Measurements from ENCODE around the gene ZNF200. TPM values are rescaled to one million over a fixed set of nuclear protein-coding genes. Genes with fewer than 3 reads are reported as not detected.

The ZNF200 gene
- total and polyA plus RNA-seq, 7 donors: 1.3 to 5.8 (median 3.4) TPM

DNA sequence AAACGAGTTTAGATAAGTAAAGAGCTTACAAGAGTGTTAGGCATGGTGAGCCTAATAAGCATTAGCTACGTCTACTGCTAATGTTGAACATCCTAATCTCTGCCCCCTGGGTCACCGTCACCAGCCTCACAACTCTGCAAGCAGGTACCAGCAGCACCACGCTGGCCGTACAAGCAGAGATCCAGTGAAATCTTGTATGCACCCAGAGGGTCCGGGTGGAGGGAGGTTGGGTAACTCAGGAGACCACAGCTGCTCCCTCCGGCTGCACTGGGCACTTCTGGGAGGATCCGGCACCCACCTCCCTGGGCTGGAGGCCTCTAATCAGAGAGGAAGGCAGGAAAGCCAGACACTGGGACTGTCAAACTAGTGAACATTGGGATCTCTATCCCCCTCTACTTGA lies 55.3 kb downstream of the ZNF200 start:
- no peak overlapping the region for H3K4me3 ChIP-seq
- WGBS, 3 donors: 70 to 77% (median 75%) methylated on average over 8 of the region's 8 CpGs
- TF ChIP-seq, protein P1, sequence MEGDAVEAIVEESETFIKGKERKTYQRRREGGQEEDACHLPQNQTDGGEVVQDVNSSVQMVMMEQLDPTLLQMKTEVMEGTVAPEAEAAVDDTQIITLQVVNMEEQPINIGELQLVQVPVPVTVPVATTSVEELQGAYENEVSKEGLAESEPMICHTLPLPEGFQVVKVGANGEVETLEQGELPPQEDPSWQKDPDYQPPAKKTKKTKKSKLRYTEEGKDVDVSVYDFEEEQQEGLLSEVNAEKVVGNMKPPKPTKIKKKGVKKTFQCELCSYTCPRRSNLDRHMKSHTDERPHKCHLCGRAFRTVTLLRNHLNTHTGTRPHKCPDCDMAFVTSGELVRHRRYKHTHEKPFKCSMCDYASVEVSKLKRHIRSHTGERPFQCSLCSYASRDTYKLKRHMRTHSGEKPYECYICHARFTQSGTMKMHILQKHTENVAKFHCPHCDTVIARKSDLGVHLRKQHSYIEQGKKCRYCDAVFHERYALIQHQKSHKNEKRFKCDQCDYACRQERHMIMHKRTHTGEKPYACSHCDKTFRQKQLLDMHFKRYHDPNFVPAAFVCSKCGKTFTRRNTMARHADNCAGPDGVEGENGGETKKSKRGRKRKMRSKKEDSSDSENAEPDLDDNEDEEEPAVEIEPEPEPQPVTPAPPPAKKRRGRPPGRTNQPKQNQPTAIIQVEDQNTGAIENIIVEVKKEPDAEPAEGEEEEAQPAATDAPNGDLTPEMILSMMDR (IDR thresholded peaks at IDR 0.05): no peak
- H3K36me3 ChIP-seq (ENCODE audit: insufficient read depth in 1 of 2, low read depth in 1 of 2): no peaks in the 10 kb centered on the region
- H3K27ac ChIP-seq: no peak overlapping the region
- intact Hi-C loops (cut with DNase I): no loop called here
- ATAC-seq (no peak), DNase-seq (no peak)
- no peaks in the 10 kb centered on the region for H3K9me3 ChIP-seq
- peaks cover 0 to 100% (median 44%) of the 10 kb centered on the region in 3 donors for H3K27me3 ChIP-seq (ENCODE audit: insufficient read depth in 3 of 3, low read length in 2 of 3)
- no peaks in the 10 kb centered on the region for H3K4me1 ChIP-seq

DNA sequence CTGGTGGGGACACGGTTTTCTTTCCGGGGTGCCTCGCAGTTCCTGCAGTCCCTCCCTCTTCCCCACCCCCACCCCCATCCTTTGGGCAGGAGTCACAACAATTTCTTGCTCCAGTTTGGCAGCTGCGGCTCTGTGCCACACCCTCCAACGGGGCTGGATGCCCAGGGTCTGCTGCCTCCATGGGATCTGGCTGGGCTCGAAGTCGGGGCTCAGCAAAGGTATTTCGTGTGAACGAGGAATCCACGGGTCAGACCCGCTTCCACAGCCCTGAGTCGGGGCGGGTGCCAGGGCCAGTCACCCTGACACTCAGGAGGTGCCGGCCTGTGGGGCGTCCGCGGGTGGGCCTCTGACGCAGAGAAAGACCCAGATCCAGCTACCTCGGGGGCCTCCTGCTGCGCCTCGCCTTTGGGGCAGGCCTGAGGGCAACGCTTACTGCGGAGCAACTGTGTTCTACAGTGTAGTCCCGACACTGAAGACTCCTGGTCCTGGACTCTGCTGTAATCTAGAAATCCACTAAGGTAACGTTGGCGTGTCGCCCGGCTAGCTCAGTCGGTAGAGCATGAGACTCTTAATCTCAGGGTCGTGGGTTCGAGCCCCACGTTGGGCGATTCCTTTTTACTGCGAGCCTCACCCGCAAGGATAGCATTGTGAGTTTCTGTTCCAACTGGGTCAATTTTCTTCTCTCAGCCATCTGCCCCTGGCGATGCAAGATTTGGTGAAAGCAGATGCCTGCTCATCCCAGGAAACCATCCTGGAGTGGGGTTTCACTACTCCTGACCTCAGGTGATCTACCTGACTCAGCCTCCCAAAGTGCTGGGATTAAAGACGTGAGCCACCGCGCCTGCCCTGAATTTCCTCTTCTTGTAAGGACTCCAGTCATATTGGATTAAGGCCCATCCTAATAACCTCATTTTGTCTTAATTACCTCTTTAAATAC lies 59.5 kb downstream of the ZNF200 start:
- Histone ChIP-seq H3K36me3 (ENCODE audit: insufficient read depth in 1 of 2, low read depth in 1 of 2) (no peaks in the 10 kb centered on the region), H3K27ac (no peak overlapping the region), H3K4me1 (peaks cover 13% of the 10 kb centered on the region), H3K9me3 (no peaks in the 10 kb centered on the region), H3K4me3 (no peak overlapping the region), H3K27me3 (ENCODE audit: insufficient read depth in 3 of 3, low read length in 2 of 3) (peaks cover 0 to 100% (median 43%) of the 10 kb centered on the region in 3 donors)
- 8 to 13% (median 13%) methylated on average over 39 of the region's 39 CpGs for WGBS, 3 donors
- no peak for ATAC-seq
- intact Hi-C loops (cut with DNase I): no loop called here
- no peak for DNase-seq
- TF ChIP-seq, protein P1 (IDR thresholded peaks at IDR 0.05): no peak

DNA sequence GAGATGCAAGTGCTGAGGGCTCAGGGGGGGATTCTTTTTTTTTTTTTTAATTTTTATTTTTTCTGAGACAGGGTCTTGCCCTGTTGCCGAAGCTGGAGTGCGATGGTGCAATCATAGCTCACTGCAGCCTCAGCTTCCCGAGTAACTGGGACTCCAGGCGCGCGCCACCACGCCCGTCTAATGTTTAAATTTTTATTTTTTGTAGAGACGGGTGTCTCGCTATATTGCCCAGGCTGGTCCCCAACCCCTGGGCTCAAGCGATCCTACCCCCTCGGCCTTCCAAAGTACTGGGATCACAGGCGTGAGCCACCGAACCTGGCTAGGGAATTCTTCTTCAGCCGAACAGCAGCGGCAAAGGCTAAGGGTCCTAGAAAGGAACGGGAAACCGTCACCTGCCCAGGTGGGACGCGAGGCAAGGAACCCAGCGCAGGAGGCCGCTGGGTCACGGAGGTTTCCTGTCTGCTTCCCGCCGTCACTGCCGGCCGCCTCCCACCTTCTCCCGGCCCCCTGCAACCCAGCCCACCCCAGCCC lies 60.3 kb downstream of the ZNF200 start:
- Histone ChIP-seq H3K27ac (no peak overlapping the region), H3K4me1 (peaks cover 16% of the 10 kb centered on the region), H3K9me3 (no peaks in the 10 kb centered on the region), H3K4me3 (no peak overlapping the region), H3K36me3 (ENCODE audit: insufficient read depth in 1 of 2, low read depth in 1 of 2) (no peaks in the 10 kb centered on the region), H3K27me3 (ENCODE audit: insufficient read depth in 3 of 3, low read length in 2 of 3) (peaks cover 0 to 100% (median 43%) of the 10 kb centered on the region in 3 donors)
- DNase-seq (no peak), ATAC-seq (no peak)
- TF ChIP-seq, protein P1 (IDR thresholded peaks at IDR 0.05): no peak
- WGBS, 3 donors: 21 to 24% (median 23%) methylated on average over 24 to 28 of the region's 28 CpGs
- intact Hi-C loops (cut with DNase I): no loop called here

DNA sequence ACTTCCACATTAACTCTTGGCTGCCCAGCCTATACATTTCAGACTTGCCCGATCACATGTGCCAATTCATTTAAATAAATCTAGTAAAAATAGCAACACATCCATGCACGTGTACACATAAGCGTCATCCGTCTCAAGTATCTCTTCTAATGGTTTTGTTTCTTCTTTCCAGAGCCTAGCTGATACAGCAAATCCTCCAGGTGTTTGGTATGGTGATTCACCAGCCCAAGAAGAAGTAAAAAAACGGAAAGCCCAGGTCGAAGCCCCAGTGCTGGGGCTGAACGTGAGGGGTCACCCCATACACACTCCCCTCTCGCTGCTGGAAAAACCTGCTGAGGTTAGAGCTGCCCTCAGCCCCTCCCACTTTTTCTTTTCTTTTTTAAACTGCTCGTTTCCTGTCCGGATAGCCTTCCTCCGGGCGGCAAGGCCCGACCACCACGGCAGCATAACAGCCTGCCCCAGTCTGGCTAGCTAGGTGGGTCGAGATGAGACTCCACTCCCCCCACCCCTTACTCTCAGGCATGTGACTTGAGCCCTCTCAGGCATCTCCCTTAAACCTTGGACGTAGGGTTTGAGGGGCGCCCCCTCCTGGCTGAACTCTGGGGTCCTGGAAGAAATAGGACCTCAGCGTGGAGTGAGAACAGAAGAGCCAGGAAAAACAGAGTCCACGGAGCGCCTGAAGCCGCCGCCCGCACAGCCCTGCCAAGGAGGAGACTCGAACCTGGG lies 60.9 kb downstream of the ZNF200 start:
- WGBS, 3 donors: 8 to 10% (median 9%) methylated on average over 24 of the region's 24 CpGs
- Histone ChIP-seq H3K4me1 (peaks cover 16% of the 10 kb centered on the region), H3K36me3 (ENCODE audit: insufficient read depth in 1 of 2, low read depth in 1 of 2) (no peaks in the 10 kb centered on the region), H3K9me3 (no peaks in the 10 kb centered on the region), H3K4me3 (no peak overlapping the region), H3K27ac (no peak overlapping the region), H3K27me3 (ENCODE audit: insufficient read depth in 3 of 3, low read length in 2 of 3) (peaks cover 0 to 100% (median 42%) of the 10 kb centered on the region in 3 donors)
- TF ChIP-seq, protein P1 (IDR thresholded peaks at IDR 0.05): no peak
- ATAC-seq (no peak), DNase-seq (no peak)
- intact Hi-C loops (cut with DNase I): no loop called here

Other genes starting within 250 kb of the ZNF200 start
- gene CLDN9, start 222.2 kb downstream of the ZNF200 start, total RNA-seq: 1 to 10 TPM in 1 of 4 donors, under 1 TPM in 3; 0.17 to 2.2 (median 0.86) TPM
- gene CLDN9, start 222.2 kb downstream of the ZNF200 start, polyA plus RNA-seq: 1 to 10 TPM in 1 of 3 donors, under 1 TPM in 2; 0.12 to 1.3 (median 0.18) TPM
- gene CLDN6, start 217.0 kb downstream of the ZNF200 start, total RNA-seq: not detected
- 1 to 10 TPM in 1 of 3 donors, under 1 TPM in 2; 0.05 to 5.5 (median 0.45) TPM for gene CLDN6, start 217.0 kb downstream of the ZNF200 start, polyA plus RNA-seq
- gene TNFRSF12A, start 214.8 kb downstream of the ZNF200 start, total RNA-seq: 100 to 1,000 TPM; 139 to 181 (median 156) TPM
- 100 to 1,000 TPM in 2 of 3 donors, 10 to 100 TPM in 1; 69.5 to 889 (median 227) TPM for gene TNFRSF12A, start 214.8 kb downstream of the ZNF200 start, polyA plus RNA-seq
- 100 to 1,000 TPM in 2 of 4 donors, 10 to 100 TPM in 2; 65.1 to 258 (median 129) TPM for gene HCFC1R1, start 211.2 kb downstream of the ZNF200 start, total RNA-seq
- gene HCFC1R1, start 211.2 kb downstream of the ZNF200 start, polyA plus RNA-seq: 100 to 1,000 TPM; 131 to 233 (median 216) TPM
- 10 to 100 TPM; 17.0 to 34.4 (median 25.8) TPM for gene THOC6, start 211.1 kb downstream of the ZNF200 start, total RNA-seq
- gene THOC6, start 211.1 kb downstream of the ZNF200 start, polyA plus RNA-seq: 10 to 100 TPM; 26.9 to 72.2 (median 39.8) TPM
- not detected for gene BICDL2, start 198.2 kb downstream of the ZNF200 start, total RNA-seq
- gene BICDL2, start 198.2 kb downstream of the ZNF200 start, polyA plus RNA-seq: under 1 TPM in 2 of 3 donors, not detected in 1; 0.01 to 0.18 TPM
- gene MMP25, start 188.6 kb downstream of the ZNF200 start, total RNA-seq: 1 to 10 TPM in 3 of 4 donors, under 1 TPM in 1; 0.67 to 2.3 (median 1.2) TPM
- gene MMP25, start 188.6 kb downstream of the ZNF200 start, polyA plus RNA-seq: 1 to 10 TPM in 1 of 3 donors, under 1 TPM in 2; 0.13 to 1.2 (median 0.23) TPM
- gene IL32, start 169.5 kb downstream of the ZNF200 start, total RNA-seq: 100 to 1,000 TPM in 3 of 4 donors, 10 to 100 TPM in 1; 90.5 to 192 (median 123) TPM
- gene IL32, start 169.5 kb downstream of the ZNF200 start, polyA plus RNA-seq: 100 to 1,000 TPM; 302 to 749 (median 618) TPM
- under 1 TPM in 1 of 4 donors, not detected in 3; 0.16 TPM for gene ZSCAN10, start 135.9 kb downstream of the ZNF200 start, total RNA-seq
- gene ZSCAN10, start 135.9 kb downstream of the ZNF200 start, polyA plus RNA-seq: under 1 TPM in 1 of 3 donors, not detected in 2; 0.07 TPM
- 1 to 10 TPM; 1.8 to 4.1 (median 1.9) TPM for gene ZNF205, start 122.6 kb downstream of the ZNF200 start, total RNA-seq
- 1 to 10 TPM; 1.9 to 5.4 (median 4.6) TPM for gene ZNF205, start 122.6 kb downstream of the ZNF200 start, polyA plus RNA-seq
- gene ZNF213, start 100.1 kb downstream of the ZNF200 start, total RNA-seq: 10 to 100 TPM in 1 of 4 donors, 1 to 10 TPM in 3; 8.1 to 11.6 (median 9.2) TPM
- gene ZNF213, start 100.1 kb downstream of the ZNF200 start, polyA plus RNA-seq: 10 to 100 TPM in 2 of 3 donors, 1 to 10 TPM in 1; 7.9 to 19.1 (median 18.9) TPM
- gene OR1F1, start 47.0 kb downstream of the ZNF200 start, total RNA-seq: not detected
- not detected for gene OR1F1, start 47.0 kb downstream of the ZNF200 start, polyA plus RNA-seq
- under 1 TPM; 0.24 to 0.81 (median 0.69) TPM for gene MEFV, start 21.5 kb upstream of the ZNF200 start, total RNA-seq
- under 1 TPM; 0.07 to 0.09 (median 0.08) TPM for gene MEFV, start 21.5 kb upstream of the ZNF200 start, polyA plus RNA-seq
- gene ZNF263, start 48.3 kb upstream of the ZNF200 start, total RNA-seq: 10 to 100 TPM; 11.0 to 17.8 (median 11.7) TPM
- 10 to 100 TPM in 2 of 3 donors, 1 to 10 TPM in 1; 6.1 to 23.9 (median 12.8) TPM for gene ZNF263, start 48.3 kb upstream of the ZNF200 start, polyA plus RNA-seq
- 1 to 10 TPM; 5.8 to 7.6 (median 6.5) TPM for gene TIGD7, start 70.3 kb upstream of the ZNF200 start, total RNA-seq
- gene TIGD7, start 70.3 kb upstream of the ZNF200 start, polyA plus RNA-seq: 1 to 10 TPM; 3.1 to 9.4 (median 5.7) TPM
- gene ZNF75A, start 70.3 kb upstream of the ZNF200 start, total RNA-seq: 10 to 100 TPM; 11.4 to 20.5 (median 15.4) TPM
- 10 to 100 TPM in 2 of 3 donors, 1 to 10 TPM in 1; 7.4 to 15.7 (median 13.4) TPM for gene ZNF75A, start 70.3 kb upstream of the ZNF200 start, polyA plus RNA-seq
- not detected for gene OR2C1, start 120.7 kb upstream of the ZNF200 start, total RNA-seq
- not detected for gene OR2C1, start 120.7 kb upstream of the ZNF200 start, polyA plus RNA-seq
- gene ZSCAN32, start 165.8 kb upstream of the ZNF200 start, total RNA-seq: 1 to 10 TPM; 4.7 to 9.5 (median 6.2) TPM
- 1 to 10 TPM; 4.6 to 9.8 (median 5.6) TPM for gene ZSCAN32, start 165.8 kb upstream of the ZNF200 start, polyA plus RNA-seq
- 1 to 10 TPM; 6.2 to 8.4 (median 7.6) TPM for gene ZNF174, start 166.1 kb upstream of the ZNF200 start, total RNA-seq
- 10 to 100 TPM in 1 of 3 donors, 1 to 10 TPM in 2; 6.1 to 23.3 (median 6.5) TPM for gene ZNF174, start 166.1 kb upstream of the ZNF200 start, polyA plus RNA-seq
- 1 to 10 TPM in 3 of 4 donors, under 1 TPM in 1; 0.79 to 1.3 (median 1.2) TPM for gene ZNF597, start 208.3 kb upstream of the ZNF200 start, total RNA-seq
- gene ZNF597, start 208.3 kb upstream of the ZNF200 start, polyA plus RNA-seq: 1 to 10 TPM in 1 of 3 donors, under 1 TPM in 2; 0.63 to 1.7 (median 0.98) TPM
- 10 to 100 TPM; 17.9 to 20.1 (median 19.0) TPM for gene NAA60, start 208.5 kb upstream of the ZNF200 start, total RNA-seq
- gene NAA60, start 208.5 kb upstream of the ZNF200 start, polyA plus RNA-seq: 10 to 100 TPM; 20.9 to 29.3 (median 23.4) TPM

Measured in psoas muscle (tissue), 8 donors.